Uterus (tissue), 4 donors: Measurements from ENCODE around the gene TCHP. TPM values are rescaled to one million over a fixed set of nuclear protein-coding genes. Genes with fewer than 3 reads are reported as not detected.

Experiments used
- DNase-seq, 2 donors: peaks; one replicate each; pipeline ENCODE4 v3.0.0-alpha.2; 2019 to 2020
- H3K27ac ChIP-seq, 2 donors: fragments of 200-600 bp; sonication (generic); 1 replicate in 1 of 2; 2 replicates in 1 of 2; pipeline ENCODE4 v1.5.1; 2016 to 2018
- H3K27me3 ChIP-seq, 2 donors: fragments of 200-600 bp; sonication (generic); one replicate each; pipeline ENCODE4 v1.5.1; 2018 to 2019; ENCODE audit warnings: control low read depth in 1 of 2
- H3K36me3 ChIP-seq, 2 donors: fragments of 200-600 bp; sonication (generic); one replicate each; pipeline ENCODE4 v1.5.1; 2019; ENCODE audit warnings: control low read depth in 1 of 2
- H3K4me1 ChIP-seq, 2 donors: fragments of 200-600 bp; sonication (generic); one replicate each; pipeline ENCODE4 v1.5.1; 2018 to 2019; ENCODE audit warnings: control low read depth in 1 of 2
- H3K4me3 ChIP-seq, 2 donors: fragments of 200-600 bp; sonication (generic); 1 replicate in 1 of 2; 2 replicates in 1 of 2; pipeline ENCODE4 v1.5.1; 2018 to 2019; ENCODE audit warnings: mild to moderate bottlenecking in 1 of 2
- H3K9me3 ChIP-seq, 2 donors: fragments of 200-600 bp; sonication (generic); one replicate each; pipeline ENCODE4 v1.5.1; 2019; ENCODE audit warnings: control low read depth in 1 of 2
- CTCF ChIP-seq, 4 experiments: fragments of 200-600 bp in 2 of 4; fragments of 450-650 bp in 2 of 4; sonication (generic) in 2 of 4; IDR thresholded peaks; one replicate each; pipeline ENCODE4 v1.5.1; 2016 to 2019; ENCODE audit warnings: antibody characterized with exemption in 4 of 4, mild to moderate bottlenecking in 2 of 4, moderate library complexity in 1 of 4
- POLR2A ChIP-seq, 2 donors: fragments of 450-650 bp; IDR thresholded peaks; one replicate each; pipeline ENCODE4 v1.6.1; 2016; ENCODE audit warnings: antibody characterized with exemption in 2 of 2, mild to moderate bottlenecking in 1 of 2, moderate library complexity in 1 of 2
- intact Hi-C: fragments of 100-400 bp; cut with DNase I; formaldehyde crosslinking; loops from one replicate; pipeline ENCODE4 v1.15.1; 2023; ENCODE audit warnings: low total_unique reads
- total RNA-seq, 4 donors: library from RNA; depleted of rRNA in 3 of 4; stranded (reverse); fragments of >200 nt in 3 of 4; gene quantifications; one replicate each; pipeline versions ENCODE4 v1.1.0 to v1.2.4, GENCODE V29; 2014 to 2023
- donor health status: DM: yes; HTN: yes; CAD: no.

TCHP gene
- total RNA-seq, 4 donors from 2014 or later = 5.9 to 19.0 (median 12.8) TPM

- intact Hi-C loops = no loop called here
- Histone ChIP-seq H3K9me3 (no peaks in the 10 kb centered on the region), H3K4me1 (no peaks in the 10 kb centered on the region), H3K36me3 (no peaks in the 10 kb centered on the region), H3K27ac (no peak overlapping the region), H3K4me3 (no peak overlapping the region), H3K27me3 (no peaks in the 10 kb centered on the region)
- DNase-seq = no peak
- TF ChIP-seq CTCF (IDR thresholded peaks at IDR 0.05) (no peak), POLR2A (IDR thresholded peaks at IDR 0.05) (no peak)
Measured at GRCh38 chr12:109958374-109958773, 58.3 kb downstream of the TCHP start.

DNA sequence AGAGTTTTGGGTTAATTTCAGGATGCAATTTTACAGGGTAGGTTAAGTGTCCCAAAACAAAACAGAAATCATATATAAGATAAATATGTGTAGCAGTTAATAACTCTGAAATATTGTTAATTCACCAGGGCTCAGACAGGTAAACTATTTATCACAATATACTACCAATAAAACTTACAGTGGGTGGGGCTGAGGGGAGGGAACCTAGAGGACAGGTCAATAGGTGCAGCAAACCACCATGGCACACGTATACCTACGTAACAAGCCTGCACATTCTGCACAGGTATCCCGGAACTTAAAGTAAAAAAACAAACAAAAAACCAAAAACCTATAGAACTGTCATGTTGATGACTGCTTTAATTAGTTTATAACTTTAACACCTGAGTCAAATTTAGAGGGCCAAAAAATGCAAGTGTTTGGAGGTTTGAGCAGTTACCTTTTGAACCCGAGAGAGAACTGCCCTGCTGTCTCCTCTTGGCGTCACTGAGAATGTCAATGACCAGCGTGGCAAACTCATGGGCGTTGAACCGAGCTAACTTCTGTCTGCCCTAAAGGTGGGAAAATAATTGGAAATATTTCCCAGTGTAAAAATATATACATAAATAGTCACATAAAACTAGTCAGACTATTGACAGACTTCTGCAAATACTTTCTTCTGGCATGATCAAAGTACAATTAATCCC lies 59.5 kb downstream of the TCHP start:
- Histone ChIP-seq H3K36me3 (no peaks in the 10 kb centered on the region), H3K4me3 (no peak overlapping the region), H3K27ac (no peak overlapping the region), H3K9me3 (no peaks in the 10 kb centered on the region), H3K4me1 (no peaks in the 10 kb centered on the region), H3K27me3 (no peaks in the 10 kb centered on the region)
- no peak for DNase-seq
- intact Hi-C loops = no loop called here
- TF ChIP-seq CTCF (IDR thresholded peaks at IDR 0.05) (no peak), POLR2A (IDR thresholded peaks at IDR 0.05) (no peak)

- H3K36me3 ChIP-seq = no peaks in the 10 kb centered on the region
- no peak overlapping the region for H3K4me3 ChIP-seq
- H3K27ac ChIP-seq = no peak overlapping the region
- intact Hi-C loops = no loop called here
- no peaks in the 10 kb centered on the region for H3K9me3 ChIP-seq
- H3K27me3 ChIP-seq = no peaks in the 10 kb centered on the region
- no peaks in the 10 kb centered on the region for H3K4me1 ChIP-seq
- TF ChIP-seq CTCF (IDR thresholded peaks at IDR 0.05) = no peak
- TF ChIP-seq POLR2A (IDR thresholded peaks at IDR 0.05) = no peak
- DNase-seq = no peak
Measured at GRCh38 chr12:109961201-109961600, 61.1 kb downstream of the TCHP start.

GRCh38 chr12:109961612-109962011 lies 61.5 kb downstream of the TCHP start:
- DNase-seq = no peak
- Histone ChIP-seq H3K27me3 (no peaks in the 10 kb centered on the region), H3K4me3 (no peak overlapping the region), H3K9me3 (no peaks in the 10 kb centered on the region), H3K4me1 (no peaks in the 10 kb centered on the region), H3K36me3 (no peaks in the 10 kb centered on the region), H3K27ac (no peak overlapping the region)
- intact Hi-C loops = no loop called here
- no peak for TF ChIP-seq CTCF (IDR thresholded peaks at IDR 0.05)
- TF ChIP-seq POLR2A (IDR thresholded peaks at IDR 0.05) = no peak

DNA sequence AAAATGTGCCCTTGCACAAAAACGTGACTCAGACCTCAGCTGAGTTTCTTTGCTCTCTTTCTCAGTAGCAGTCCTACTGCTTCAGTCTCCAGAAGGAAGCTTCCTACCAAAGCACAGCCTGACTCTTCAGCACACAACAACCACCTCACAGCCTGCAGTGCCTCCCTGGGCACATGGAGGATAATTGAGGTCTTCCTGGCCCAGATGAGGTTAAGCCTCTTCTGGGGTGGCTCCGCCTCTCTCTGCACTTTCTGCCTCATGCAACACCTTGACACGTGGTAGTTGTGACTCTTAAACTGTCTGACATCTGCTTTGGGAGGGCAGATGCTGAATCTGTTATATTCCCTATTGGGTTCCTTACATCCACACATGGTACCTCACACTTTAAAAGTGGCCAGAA lies 62.3 kb downstream of the TCHP start:
- Histone ChIP-seq H3K4me3 (no peak overlapping the region), H3K27me3 (no peaks in the 10 kb centered on the region), H3K4me1 (no peaks in the 10 kb centered on the region), H3K9me3 (no peaks in the 10 kb centered on the region), H3K36me3 (no peaks in the 10 kb centered on the region), H3K27ac (no peak overlapping the region)
- intact Hi-C loops = no loop called here
- DNase-seq = no peak
- TF ChIP-seq CTCF (IDR thresholded peaks at IDR 0.05) = no peak
- no peak for TF ChIP-seq POLR2A (IDR thresholded peaks at IDR 0.05)
